AG20443 (cell line): ENCODE measurements around the gene PTGER3.
"Not testable (repeated sequence)": the region's sequence is repeated elsewhere in the genome, so short reads cannot be mapped to it uniquely, and the experiment has no call there.

Experiments
- DNase-seq: peaks from one replicate; pipeline ENCODE4 v3.0.0; 2012; ENCODE audit warnings: low spot score, mixed read lengths

PTGER3 gene

DNA sequence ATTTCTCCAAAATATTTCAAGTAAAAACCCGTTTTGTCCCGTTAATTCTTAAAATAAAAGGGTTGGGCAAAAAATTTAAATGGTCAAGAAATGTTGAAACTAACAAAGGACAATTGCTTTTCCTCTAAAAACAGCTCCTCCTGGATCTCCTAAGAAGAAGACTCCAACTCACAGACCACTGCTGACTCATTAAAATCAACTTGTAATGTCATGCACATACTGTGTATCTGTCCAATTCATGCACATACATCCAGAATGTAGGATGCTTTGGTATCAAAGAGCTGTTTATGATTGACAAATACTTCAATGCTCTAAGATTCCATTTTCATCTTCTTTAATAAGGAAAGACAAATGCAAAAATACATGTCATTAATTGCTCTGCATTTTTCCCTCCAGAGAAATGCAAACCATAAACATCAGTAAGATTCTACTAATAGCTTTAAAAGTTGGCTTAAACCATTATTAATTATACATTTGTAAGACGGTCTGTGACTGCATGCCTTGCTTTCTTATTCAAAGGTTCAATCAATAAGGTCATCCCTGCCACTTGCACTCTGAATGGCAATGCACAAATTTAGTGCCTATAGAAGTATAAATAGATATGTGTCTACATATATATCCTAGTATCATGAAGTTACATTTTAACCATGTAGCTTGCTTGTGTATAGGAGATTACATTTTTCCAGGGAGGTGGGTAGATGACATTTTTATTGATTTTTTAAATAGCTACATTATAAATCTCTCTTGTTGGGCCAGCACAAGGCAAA, 44.7 kb downstream of the PTGER3 start:
- DNase-seq: no peak

DNA sequence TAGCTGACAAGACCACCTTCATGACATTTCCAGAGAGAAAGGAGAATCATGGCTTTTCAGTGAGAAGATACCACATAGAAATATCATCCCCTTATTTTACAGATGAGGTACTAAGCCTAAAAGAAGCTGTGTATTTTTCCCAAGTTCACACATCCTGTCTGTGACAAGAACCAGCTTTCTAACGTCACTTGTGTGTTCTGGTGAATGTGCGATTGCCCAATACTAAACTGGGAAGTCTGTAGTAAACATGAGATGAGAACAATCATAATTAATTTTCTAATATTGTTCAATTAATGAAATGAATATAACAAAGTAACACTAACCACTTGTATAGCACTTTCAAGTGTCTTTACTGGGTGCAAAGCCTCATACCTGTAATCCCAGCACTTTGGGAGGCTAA, 46.0 kb downstream of the PTGER3 start:
- no peak for DNase-seq

- no peak for DNase-seq
Observed at GRCh38 chr1:70997793-70998192, 49.8 kb downstream of the PTGER3 start.

DNA sequence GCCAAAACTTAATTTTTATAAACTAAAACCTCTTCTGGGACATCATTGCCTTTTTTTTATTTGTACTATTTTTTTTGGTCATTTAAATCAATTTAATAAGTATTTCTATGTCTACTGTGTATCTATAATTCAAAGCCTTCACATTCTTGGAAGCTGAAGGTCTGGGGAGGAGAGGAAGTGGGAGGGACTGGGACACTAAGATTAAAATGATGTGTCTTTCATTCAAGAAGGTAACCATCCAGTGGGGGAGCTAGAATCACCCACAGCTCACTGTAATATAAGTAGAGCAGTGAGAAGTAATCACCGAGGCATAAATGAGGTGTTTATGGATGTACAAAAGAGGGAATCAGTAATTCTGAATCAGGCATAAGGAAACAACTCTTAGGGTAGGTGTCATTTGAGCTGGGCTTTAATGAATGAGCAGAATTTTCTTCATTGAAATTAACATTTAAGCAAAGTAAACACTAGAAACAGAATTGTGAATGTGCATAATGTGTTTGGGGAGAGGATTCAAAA, 52.8 kb downstream of the PTGER3 start:
- no peak for DNase-seq

- DNase-seq: no peak
Observed at GRCh38 chr1:70993798-70994197, 53.8 kb downstream of the PTGER3 start.

DNA sequence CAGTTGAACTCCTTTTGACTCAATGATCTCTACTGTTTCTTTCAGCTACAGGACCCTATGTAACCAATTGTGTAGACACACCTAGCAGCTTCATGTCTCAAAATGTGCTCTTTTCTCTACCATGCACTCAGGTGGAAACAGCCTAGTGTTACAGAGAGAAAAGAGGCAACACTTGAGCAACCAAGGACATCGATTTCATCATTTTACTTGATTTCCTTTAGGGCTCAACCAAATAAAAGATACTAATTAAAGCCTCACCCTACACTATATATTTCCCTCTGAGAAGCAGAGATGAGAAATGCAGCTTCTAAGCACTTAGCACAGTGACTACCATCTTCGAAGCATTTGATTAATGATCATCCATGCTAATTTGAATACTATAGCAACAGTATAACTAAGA, 55.1 kb downstream of the PTGER3 start:
- no peak for DNase-seq

- DNase-seq: no peak
Observed at GRCh38 chr1:70990469-70991253, 57.0 kb downstream of the PTGER3 start.

- no peak for DNase-seq
Observed at GRCh38 chr1:70987497-70987896, 60.1 kb downstream of the PTGER3 start.

DNA sequence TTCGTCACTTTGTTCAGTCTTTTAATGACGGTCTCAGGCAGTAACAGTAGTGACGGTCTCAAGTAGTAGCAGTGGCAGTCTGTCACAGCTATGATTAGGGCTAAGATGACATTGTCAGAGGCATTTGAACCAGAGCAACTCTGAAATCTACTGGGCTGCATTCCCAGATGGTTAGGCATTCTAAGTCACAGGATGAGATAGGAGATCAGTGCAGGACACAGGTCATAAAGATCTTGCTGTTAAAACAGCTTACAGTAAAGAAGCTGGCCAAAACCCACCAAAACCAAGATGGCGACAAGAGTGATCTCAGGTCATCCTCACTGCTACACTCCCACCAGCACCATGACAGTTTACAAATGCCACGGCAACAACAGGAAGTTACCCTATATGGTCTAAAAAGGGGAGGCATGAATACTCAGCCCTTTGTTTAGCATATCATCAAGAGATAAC, 61.8 kb downstream of the PTGER3 start:
- DNase-seq: not testable (repeated sequence)

GRCh38 chr1:70985278-70985677, 62.3 kb downstream of the PTGER3 start:
- not testable (repeated sequence) for DNase-seq

- DNase-seq: no peak
Observed at GRCh38 chr1:70980361-70980760, 67.3 kb downstream of the PTGER3 start.

GRCh38 chr1:70979881-70980280, 67.7 kb downstream of the PTGER3 start:
- no peak for DNase-seq

GRCh38 chr1:70979313-70979712, 68.3 kb downstream of the PTGER3 start:
- DNase-seq: no peak

DNA sequence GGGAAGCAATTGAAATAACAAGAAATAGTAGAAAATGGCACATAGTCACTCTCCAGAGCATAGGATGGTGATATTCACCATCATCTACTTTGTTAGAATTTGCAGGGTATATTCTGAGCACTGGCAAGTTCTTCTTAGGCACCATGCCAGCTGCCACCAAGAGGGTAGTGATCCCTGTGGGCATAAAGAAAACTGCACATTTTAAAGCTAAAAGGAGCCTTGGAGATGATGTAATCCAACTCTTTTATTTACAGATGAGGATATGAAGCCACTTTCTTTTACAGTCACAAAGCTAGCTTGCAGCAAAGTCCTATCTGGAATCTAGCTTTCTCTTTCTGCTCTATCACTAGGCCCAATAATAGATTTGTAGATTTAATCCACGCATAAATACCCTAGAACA, 69.0 kb downstream of the PTGER3 start:
- DNase-seq: no peak

- DNase-seq: no peak
Observed at GRCh38 chr1:70977575-70977974, 70.0 kb downstream of the PTGER3 start.

- DNase-seq: no peak
Observed at GRCh38 chr1:70977041-70977440, 70.6 kb downstream of the PTGER3 start.

DNA sequence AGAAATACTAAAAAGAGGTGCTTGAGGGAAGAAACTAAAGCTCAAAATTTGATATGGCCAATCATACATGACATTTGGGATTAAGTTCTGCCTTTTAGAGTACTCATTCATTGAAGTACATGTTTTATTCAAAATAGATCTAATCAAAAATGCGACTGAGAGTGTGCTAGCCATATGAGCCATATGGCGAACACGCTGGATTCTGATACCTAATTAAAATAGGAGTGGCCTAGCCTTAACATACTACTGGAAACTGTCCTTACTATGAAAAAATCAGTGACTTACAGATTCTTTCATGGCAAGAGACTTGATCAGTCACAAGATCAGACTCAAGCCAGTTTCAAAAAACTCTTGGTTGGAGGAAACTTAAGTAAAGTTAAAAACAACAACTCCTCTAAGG, 73.9 kb downstream of the PTGER3 start:
- no peak for DNase-seq

GRCh38 chr1:70970407-70970806, 77.2 kb downstream of the PTGER3 start:
- no peak for DNase-seq

DNA sequence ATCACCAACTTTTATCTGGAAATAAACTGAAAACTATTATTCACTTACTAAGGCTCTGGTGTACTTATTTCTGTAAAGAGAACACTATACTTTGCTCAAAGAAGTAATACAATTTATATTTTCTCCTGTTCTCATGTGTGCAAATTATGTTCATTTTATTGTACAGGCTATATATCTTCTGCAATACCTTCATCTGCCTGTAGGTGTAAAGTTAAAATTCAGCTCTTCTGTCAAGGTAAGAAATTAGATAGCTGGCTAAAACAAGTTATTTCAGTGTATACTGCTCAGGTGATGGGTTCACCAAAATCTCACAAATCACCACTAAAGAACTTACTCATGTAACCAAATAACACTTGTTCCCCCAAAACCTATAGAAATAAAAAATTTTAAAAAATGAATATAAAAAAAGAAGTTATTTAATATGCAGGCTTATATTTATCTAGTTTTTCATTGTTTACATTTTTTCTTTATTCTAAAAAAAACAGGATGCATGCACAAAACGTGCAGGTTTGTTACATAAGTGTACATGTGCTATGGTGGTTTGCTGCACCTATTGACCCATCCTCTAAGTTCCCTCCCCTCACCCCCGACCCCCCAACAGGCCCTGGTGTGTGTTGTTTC, 81.5 kb downstream of the PTGER3 start:
- DNase-seq: no peak

- DNase-seq: no peak
Observed at GRCh38 chr1:70963374-70963773, 84.2 kb downstream of the PTGER3 start.

GRCh38 chr1:70961374-70961975, 86.1 kb downstream of the PTGER3 start:
- no peak for DNase-seq

DNA sequence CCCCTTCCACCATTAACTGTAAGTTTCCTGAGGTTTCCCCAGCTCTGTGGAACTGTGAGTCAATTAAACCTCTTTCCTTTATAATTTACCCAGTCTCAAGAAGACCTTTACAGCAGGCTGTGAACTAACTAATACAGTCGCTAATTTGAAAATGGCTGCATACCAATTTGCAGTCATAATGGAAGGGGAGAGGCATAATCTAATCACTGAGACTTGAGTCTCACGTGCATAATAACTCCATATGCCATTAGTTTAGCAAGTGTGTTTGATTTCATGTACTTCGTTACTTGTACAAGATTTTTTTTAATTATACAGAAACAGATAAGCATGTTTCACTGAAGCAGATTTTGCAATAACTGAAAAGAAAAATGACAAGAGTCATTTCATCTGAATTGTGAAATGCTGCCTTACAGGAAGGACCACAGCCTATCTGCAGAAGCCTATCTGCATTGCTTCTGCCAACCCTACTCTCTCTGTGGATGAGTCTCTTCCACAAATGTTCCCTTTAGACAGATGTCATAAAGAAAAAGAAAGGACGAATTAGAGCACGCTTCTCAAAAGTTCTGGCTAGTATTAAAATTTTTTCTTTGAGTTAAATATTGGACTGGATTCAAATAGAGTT, 99.1 kb downstream of the PTGER3 start:
- DNase-seq: no peak
